HG03175 (cell line): Measurements from ENCODE around the gene YTHDF1.

Experiments
- ATAC-seq: cut with Tn5 transposase; IDR thresholded peaks from one replicate; pipeline ENCODE4 v1.9.1; 2021; ENCODE audit warnings: mild to moderate bottlenecking, moderate library complexity; ENCODE audit not compliant: unreplicated experiment

The YTHDF1 gene

DNA sequence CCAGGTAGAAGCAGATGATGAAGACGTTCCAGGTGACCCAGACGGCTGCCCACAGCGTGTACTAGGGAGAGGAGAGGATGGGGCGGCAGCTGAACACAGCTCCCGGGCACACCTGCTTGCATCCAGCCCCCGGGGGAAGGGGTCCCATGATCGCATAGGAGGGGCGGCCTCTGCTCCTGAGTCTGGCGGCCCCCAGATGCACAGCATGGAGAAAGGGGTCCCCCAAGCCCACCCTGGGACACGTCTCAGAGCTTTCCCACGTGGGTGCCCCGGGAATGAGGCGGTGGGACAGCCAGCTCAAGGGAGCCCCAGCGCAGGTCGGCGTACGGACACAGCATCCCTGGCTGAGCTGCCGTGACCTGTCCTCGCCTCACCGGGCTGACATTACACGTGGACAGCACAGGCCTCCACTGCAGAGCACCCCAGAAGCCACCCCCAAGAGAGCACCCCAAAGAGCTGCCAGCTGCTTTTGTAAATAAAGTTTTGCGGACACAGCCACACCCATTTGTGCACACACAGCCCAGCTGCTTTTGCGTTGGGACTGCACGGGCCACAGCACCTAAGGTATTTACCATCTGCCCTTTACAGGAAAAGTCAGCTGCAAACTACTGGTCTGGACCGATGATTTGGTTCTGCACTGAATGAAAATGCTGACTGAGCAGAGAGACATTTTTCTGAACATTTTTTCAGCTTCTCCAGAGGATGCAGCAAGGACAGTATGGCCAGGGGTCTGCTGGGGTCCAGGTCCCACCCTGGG is 33.1 kb upstream of the YTHDF1 start:
- ATAC-seq = no peak

DNA sequence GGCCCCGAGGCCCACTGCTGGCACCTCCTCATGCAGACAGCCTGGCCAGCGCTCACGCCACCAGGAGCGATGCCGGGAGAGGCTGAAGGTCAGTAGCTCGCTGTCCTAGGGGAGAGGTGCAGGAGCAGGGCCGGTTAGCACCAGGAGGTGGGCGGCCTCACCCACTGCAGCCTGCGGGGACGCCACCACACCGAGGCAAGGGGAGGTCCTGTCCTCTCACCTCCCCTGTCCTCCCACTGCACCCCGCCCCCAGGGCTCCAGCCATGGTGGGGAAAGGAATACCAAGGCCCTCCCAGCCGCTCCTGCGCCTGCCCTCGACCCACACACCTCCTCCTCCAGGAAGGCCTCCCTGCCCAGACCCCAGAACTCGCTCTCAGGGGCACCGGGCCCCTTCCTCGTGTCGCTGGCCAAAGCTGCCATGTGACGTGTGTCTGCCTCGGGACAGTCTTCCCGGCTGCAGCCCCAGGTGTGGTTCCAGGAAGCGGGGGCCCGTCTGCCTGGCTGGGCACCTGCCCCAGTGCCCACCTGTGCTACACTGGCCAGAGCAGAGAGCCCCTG is 31.8 kb upstream of the YTHDF1 start:
- ATAC-seq = no peak

DNA sequence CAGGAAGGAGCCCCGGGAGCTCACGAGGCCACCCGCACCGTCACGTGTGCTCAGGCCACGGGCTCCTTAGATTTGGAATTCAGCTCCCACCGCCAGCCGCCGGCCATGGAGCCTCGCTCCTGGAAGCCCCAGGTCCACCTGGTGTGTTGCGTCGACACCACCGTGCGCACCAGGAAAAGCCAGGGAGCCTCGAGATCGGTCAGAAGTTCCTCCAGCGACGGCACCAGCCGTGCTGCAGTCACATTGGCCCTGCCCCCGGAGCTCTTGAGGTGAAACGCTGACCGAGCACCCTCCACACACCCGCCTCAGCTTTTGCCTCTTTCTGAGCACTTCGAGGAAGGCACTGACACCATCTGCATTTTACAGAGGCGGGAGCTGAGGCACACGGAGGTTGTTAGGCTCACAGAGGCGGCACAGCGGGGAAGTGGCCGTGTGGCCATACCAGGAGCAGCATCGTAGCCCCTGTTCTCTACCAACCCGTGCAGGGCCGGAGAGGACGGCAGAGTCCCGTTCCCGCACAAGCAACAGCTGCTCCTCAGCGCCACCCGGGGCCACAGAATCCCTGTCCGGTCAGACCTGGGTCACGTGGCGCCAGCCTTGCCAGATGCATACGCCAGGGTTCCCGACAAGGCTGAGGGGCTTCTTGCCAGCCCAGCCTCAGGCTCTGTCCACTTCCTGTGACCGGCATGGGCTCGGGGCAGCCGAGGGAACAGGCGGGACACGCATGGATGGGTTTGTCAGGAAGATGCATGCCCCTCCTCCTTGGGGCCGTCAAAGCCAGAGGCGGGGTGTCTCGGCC is 30.8 kb upstream of the YTHDF1 start:
- no peak for ATAC-seq

DNA sequence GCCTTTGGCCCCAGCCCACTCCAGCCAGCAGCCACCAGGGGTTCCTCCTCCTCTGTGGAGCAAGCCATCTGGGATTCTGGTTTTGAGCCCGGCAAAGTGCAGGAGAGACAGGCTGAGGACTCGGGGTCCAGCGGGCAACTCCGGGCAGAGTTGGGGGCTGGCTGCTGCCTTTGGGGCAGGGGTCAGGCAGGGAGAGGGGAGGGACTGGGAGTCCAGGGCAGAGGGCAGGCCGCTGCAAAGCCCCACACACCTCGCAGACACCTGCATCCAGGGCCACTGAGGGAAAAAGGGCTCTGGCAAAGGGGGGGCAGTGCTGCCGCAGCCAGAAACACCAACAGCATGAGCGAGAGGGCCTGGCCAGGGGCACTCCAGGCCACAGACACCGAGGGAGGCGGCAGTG is 28.5 kb upstream of the YTHDF1 start:
- no peak for ATAC-seq

DNA sequence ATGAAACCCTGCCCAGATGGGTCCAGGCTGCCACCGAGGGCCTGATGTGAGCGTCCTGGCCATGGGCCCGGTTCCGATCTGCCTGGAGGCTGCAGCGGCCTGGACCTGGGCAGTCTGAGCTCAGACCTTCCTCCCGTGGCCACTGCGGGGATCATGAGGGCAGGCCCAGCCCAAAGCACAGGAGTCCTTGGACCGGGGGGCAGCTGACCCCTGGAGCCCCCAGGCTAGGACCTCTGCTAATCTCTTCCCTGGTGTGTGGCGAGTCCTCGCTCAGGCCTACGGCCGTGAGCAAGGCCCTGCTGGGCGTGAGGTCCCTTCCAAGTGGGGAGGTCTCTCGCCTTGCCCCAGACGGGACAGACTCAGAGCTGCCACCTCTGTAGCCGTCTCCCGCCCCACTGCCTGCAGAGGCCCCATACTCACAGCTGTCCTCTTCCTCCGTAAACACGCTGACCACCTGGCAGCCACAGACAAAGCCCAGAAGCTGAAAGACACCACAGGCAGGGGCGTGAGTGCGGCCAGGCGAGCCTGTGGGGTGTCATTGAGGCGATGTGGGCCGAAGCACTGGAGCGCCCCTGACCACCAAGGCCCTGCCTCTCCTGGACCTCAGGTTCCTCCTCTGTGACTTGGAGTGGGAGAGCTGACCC is 27.8 kb upstream of the YTHDF1 start:
- no peak for ATAC-seq

DNA sequence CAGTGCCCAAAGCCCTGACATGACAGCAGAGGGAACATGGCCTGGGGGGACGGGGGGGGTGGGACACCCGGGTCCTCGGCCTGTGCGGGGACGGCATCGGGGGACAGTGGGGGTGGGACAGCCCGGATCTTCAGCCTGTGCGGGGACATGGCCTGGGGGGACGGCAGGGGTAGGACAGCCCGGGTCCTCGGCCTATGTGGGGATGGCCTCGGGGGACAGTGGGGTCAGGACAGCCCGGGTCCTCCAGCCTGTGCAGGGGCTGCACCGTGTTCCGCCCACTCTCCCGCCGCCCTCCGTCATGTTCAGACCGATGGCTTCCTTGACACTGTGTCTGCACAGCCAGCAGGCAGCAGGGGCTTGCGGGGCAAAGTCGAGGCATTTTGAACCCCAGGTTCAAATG is 26.8 kb upstream of the YTHDF1 start:
- ATAC-seq = no peak

DNA sequence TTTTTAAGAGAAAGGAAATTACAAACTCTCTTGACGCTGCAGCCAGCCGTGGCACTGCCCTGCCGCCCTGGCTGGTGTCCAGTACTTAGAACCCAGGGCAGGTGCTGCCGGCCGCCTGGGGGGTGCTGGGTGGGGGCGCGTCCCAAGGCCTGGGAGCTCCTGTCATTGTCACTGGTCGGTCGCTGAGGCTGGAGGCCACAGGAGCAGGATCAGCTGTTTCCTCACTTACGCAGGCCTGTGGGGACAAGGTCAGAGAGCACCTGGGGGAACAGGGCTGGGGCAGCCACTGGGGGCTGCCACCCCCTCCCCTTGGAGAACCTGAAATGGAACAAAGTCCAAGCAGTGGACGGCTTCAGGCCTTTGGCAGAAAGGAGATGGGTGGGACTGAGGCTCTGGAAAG is 25.3 kb upstream of the YTHDF1 start:
- ATAC-seq = no peak

DNA sequence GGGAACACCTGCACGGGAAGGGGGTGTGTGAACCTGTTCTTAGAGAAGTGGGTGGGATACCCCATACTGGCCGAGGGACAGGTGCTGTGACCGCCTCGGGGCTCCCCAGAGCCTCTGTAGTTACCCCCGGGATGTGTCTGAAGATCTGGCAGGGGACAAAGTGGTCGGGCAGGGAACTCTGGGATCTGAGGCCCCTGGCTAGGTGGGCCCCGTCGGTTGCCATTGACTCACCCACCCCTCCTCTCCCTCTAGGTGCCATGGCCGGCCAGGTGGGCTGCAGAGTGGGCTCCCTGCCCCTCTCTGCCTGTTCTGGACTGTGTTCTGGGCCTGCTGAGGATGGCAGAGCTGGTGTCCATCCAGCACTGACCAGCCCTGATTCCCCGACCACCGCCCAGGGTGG is 24.1 kb upstream of the YTHDF1 start:
- no peak for ATAC-seq

DNA sequence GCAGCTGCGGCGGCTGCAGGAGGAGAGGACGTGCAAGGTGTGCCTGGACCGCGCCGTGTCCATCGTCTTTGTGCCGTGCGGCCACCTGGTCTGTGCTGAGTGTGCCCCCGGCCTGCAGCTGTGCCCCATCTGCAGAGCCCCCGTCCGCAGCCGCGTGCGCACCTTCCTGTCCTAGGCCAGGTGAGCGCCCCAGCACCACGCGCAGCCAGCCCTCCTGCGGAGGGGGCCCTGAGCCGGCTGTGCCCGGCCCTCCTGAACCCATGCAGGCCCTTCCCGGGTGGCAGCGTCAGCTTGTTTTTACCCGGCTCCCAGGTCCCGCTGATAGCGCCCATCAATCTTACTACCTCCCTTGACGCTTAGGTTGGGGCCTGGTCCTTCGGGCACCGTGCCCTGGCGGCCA is 23.5 kb upstream of the YTHDF1 start:
- no peak for ATAC-seq

DNA sequence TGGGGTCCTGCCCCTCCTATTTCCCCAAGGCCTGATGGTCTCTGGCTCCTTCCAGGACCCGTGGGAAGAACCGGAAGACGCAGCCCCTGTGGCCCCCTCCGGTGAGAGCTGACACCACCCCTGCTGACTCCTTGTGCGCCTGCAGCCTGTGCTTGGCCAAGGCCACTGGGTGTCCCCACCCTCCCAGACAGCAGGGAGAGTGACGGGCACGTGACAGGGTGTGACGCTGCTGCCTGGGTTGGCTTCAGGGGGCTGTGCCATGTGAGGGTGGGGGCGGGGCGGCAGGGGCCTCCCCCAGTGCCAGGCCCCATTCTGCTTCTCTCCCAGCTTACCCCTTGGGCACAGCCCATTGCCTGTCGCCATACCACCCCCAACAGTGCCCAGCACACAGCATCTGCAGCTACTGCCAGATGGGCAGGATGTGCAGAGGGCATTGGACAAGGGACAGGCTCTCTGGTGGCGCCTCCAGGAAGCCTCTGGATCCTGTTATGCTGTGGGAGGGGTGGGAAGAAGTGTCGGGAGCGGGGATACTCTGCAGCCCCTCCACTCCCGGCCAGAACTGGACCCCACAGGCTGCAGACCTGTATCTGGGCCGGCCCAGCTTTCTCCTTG is 22.7 kb upstream of the YTHDF1 start:
- no peak for ATAC-seq

DNA sequence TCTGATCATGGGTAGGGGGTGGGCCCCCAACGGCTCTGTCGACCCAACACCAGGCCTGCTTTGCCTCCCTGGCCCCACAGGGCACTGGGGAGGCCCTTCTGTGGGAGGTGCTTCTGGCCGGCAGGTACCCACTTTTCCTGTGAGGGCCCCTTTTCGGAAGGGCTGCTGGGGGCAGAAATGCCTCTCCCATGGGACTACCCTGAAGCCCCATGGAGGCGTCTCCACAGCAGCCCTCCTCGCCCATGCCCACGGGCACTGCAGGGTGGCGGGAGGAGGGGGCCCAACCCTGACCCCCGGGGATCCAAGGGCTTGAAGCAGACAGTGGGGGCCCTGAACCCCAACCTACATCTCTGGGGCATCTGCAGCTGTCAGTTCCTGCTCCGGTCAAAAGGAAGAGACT is 22.1 kb upstream of the YTHDF1 start:
- ATAC-seq = no peak

DNA sequence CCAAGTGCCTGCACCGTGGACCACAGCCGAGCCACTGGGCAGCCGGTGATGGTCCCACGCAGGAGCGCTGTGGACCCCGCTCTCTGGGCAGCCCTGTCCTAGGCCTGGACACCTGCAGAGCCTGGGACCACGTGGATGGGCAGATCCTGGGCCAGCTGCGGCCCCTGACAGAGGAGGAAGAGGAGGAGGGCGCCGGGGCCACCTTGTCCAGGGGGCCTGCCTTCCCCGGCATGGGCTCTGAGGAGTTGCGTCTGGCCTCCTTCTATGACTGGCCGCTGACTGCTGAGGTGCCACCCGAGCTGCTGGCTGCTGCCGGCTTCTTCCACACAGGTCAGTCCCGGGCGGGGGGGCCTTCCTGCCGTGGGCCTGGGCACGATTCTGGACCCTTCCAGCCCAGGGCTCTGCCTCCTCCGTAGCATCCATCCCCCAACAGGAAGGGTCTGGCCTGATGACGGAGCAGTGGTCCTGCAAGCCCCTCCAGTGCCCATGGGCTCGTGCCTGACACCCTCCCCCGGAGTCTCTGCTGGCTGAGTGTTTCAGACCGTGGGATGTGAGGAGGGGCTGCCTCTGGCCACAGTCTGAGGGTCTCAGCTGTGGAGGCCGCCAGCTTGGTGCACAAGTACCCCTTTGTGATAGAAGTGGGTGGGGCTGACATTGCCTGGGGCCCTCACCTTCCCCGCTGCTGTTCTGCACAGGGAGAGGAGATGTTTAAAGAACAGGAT is 20.3 kb upstream of the YTHDF1 start:
- no peak for ATAC-seq

DNA sequence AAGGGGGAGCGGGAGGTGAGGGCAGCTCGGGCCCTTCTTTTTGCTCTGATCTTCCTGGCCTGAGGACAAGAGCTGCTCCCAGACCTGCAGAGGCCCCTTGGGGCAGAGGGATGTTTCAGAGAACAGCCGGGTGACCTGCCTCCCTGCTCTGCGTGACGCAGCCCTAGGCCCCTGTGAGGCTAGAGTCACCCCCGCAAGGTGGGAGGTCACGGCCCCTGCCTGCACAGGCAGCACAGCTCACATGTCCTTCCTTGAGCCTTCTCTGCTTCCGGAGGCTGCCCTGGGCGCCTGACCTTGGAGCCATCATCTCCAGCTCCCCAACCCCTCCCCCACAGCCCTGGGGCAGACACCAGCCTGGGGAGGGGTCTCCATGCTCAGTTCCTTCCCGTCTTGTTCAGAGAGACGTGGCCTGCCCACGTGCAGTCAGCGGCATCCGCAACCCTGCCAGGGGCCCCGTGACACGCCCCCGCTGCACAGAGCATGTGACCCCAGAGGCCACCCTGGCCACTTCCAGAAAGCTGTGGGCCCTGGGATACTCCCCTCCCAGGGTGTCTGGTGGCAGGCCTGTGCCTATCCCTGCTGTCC is 19.6 kb upstream of the YTHDF1 start, which contains the start of gene BIRC7:
Gene BIRC7 (plus strand): TSS at position 507 of the 585 bp plus-strand sequence. CDS start 192 bp downstream, outside the sequence.
- ATAC-seq = no peak

DNA sequence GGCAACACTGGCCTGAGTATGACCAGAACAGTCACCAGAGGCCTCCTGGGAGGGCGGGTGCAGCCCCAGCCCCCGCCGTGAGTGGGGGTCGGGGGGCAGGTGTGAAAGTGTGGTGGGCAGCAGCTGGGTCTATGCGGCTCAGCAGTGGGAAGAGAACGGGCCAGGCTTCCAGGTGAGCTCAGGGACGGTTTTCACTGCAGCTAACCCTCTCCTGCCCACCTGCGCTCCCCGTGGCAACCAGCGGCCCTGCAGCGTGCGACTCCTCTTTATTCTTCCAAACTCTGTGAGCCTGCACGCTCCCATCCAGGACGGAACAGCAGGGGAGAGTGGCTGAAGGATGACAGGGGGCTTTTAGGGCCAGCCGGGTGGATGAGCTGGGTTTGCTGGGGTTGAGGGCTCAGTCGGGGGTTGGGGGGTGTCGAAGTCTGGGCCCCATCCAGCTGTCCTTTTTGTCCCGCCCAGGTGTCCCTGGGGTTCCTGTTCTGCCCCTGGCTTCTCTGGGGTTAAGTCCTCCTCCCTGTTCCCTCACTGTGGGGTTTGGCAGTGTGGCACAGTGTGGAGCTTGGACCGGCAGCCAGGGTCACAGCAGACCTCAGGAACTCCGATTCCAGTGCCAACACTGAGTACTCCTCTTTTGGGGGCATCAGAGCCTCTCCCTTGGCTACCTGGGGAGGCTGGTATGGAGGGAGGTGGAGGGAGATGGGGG is 18.9 kb upstream of the YTHDF1 start:
- ATAC-seq = no peak

DNA sequence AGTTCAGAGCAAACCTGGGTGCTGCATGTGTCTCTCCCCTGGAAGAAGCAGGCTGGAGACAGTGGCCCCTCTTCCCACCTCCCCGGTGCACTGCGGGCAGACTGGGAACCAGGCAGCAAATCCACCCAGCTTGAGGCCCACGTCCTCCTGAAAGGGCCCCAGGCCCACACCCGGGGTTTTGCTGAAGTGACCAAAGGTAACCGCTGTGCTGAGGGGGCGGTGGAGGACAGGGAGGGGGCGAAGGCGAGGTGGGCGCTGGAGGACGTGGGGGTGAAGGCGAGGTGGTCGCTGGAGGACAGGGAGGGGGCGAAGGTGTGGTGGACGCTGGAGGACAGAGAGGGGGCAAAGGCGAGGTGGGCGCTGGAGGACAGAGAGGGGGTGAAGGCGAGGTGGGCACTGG is 18.0 kb upstream of the YTHDF1 start:
- no peak for ATAC-seq

DNA sequence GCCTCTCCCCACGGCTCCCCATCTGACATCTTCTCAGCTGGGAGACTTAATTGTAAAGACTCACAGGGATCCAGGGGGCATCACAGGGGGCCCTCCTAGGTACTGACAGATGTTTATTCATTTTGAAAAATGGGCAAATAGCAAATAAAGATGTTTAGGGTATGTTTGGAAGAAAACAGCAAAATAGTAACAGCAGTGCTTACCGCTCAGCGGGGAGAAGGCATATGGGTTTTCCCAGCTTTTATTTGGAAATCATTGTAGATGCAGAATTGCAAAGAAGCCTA is 17.1 kb upstream of the YTHDF1 start:
- no peak for ATAC-seq

DNA sequence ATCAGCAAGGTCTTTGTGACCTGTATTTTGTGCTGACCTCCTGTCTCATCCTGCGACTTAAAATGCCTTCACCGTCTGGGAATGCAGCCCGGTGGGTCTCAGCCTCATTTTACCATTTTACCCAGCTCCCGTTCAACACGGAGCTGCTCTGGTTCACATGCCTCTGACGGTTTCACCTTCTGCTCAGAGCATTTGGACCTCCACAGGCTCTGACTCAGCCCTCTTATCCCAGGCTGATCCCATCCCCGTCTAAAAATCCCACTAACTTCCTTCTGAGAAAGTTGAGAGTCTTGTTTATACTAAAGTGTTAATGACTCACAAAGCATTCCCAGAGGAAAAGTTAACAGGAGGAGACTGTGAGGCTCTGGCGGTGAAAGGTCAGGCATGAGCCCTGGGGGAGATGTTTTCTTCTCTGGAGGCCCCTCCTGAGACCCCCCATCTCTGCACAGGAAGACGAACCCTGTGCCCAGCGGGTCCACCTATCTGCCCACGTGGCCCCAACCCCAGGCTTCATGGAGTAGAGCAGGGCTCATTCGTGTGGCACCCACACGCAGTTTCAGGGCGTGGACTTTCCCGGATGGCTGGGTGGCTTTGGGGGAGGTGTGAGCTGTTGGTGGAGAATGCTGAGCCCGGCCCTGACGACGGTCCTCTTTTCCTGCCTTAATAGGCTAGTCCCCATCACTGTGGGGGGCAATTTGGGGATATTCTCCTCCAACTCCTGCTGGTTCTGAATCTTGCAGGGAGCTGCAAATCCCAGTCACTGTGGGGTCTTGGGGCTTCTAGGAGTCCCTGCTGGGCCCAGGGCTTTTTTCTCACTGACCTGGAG is 16.5 kb upstream of the YTHDF1 start:
- no peak for ATAC-seq

DNA sequence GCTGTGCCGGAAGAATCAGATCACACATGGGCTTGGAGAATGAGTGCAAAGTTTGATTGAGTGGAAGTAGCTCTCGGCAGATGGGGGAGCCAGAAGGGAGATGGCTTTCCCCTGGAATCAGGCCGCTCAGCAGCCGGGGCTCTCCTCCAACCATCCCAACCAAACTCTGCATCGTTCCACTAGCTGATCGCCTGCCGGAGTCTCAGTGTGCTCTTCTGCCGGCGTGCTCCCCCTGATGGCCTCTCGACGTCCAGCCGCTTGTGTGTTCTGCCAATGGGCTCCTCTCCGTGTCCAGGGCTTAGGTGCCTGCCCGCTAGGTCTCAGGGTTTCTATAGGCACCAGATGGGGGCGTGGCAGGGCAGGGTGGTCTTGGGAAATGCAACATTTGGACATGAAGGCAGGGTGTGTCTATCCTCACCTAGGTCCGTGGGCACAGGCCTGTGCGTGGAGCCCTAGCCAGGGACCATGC is 14.9 kb upstream of the YTHDF1 start:
- ATAC-seq = no peak

DNA sequence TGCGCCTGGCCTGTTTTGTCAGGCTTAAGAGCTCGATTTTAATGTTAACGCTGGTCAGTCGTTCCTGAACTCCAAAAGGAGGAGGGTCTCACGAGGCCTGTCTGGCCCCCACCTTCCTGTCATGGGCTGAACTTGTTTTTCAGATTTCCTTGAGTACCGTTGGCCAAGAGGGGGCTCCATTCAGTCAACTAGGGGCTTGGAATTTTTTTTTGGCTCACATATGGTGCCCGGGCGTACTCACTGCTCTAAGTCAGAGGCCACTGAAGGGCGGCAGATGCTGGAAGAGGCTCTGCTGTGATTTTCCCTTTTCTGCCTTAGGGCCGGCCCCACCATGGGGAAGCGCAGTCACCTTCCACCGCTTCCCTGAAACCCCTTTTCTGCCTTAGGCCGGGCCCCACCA is 12.9 kb upstream of the YTHDF1 start:
- ATAC-seq = no peak
